CD4-positive, alpha-beta T cell treated with Interleukin-15 for 4 hours (primary cell): ENCODE results near the gene NAGPA.

Experiments used
- DNase-seq: peaks from one replicate; pipeline ENCODE4 v3.0.0-alpha.2; 2020; ENCODE audit warnings: low spot score

Gene NAGPA

DNA sequence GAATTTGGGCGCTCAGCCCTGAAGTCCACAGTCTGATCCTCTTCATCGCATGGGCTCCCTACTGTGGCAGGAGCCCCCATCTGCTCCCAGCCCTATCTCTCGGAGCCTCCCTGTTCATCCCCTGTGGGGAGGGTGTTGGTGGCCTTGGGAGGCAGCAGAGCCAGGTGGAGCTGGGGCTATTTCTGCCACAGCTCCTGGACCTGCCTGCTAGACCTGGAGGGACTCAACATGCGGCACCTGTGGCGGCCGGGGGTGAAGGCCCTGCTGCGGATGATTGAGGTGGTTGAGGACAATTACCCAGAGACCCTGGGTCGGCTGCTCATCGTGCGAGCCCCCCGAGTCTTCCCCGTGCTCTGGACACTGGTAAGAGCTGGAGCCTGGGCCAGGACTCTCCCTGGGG, 30.5 kb downstream of the NAGPA start:
- no peak for DNase-seq

DNA sequence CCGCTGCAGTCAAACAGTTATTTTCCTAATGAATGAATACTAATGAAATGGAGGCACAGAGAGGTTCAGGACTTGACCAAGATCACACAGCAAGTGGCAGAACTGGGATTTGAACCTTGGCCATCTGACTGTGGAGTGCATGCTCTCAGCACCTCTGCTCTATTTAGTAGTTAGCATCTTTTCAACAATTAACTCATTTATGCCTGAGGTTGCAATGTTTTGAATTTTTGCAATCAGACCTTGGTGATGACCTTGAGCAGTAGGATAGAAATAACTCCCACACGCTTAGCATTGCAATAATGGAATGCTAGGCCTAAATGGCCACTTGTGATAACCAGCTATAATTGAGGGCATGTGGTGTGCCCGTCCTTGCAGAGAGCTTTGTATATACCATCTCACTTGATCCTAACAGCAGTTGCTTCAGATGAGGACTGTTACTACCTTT, 31.0 kb downstream of the NAGPA start:
- DNase-seq = no peak

DNA sequence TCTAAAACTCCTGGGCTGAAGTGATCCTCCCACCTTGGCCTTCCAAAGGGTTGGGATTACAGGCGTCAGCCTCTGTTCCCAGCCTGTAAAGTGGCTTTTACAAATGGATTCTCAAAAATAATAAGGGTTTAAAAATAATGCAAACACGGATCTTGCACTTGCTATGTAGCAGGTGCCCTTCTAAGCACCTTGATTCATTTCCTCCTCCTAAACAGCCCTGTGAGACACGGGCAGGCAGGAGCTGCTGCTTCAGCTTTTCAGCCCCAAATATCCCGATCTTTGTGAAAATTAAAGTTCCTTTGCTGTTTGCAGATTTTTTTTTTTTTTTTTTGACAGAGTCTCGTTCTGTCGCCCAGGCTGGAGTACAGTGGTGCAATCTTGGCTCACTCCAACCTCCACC, 31.7 kb downstream of the NAGPA start:
- DNase-seq = no peak

DNA sequence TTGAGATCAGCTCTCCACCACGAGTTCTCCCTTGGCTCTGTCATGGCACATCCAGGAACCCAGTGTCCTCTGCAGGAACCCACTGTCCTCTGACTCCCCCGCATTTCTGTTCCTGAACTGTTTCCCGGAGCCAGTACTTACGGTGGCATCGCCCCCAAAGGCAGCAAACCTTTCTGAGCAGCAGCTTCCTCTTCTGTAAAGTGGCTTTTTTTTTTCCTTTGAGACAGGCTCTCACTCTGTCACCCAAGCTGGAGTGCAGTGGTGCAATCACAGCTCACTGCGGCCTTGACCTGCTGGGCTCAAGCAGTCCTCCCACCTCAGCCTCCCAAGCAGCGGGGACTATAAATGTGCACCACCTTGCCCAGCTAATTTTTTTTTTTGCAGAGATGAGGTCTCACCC, 32.2 kb downstream of the NAGPA start:
- no peak for DNase-seq

DNA sequence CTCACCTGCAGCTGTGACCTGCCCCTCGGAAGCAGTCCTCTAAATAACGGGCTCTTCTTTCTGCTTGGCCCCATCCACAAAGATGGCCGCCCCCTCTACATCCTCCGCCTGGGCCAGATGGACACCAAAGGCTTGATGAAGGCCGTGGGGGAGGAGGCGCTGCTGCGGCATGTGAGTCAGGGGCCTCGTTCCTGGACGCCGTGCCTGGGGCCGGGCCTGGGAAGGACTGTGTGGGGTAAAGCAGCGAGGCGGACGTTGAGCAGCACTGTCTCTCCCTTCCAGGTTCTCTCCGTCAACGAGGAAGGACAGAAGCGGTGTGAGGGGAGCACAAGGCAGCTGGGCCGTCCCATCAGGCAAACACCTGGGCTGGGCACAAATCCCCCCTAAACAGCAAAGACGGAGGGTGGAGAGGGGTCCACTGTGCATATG, 33.1 kb downstream of the NAGPA start:
- no peak for DNase-seq

DNA sequence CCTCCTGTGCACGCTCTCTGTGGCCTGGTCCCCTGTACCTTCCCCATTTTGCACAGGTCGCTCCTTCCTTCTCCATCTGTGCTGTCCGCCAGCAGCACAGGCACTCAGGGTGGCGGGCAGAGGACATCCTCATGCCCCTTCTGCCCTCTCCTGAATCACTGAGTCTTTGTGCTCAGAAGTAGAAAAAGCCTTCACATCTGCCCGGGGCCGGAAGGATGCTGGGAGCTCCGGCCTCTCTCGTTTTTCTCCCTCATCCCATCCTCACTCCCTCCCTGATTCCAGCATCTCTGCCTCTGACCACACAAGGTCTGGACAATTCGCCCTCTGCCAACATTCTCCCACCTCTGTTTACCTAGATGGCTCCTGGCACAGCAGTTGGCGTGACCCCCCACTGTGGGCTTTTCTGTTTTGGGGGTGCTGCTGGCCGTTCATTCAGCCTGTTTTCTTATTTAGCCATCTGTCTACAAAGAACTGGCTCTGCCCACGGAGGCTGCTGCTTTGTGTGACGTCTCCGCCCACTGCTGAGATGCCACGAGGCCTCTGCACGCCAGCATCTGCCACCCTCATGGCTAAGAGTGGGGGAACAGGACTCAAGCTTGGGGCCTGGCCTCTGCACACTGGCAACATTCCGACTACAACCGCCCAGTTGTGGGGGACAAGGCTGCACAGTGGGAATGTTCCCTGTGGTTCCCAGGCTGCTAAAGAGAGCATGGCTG, 38.9 kb downstream of the NAGPA start:
- DNase-seq = no peak

DNA sequence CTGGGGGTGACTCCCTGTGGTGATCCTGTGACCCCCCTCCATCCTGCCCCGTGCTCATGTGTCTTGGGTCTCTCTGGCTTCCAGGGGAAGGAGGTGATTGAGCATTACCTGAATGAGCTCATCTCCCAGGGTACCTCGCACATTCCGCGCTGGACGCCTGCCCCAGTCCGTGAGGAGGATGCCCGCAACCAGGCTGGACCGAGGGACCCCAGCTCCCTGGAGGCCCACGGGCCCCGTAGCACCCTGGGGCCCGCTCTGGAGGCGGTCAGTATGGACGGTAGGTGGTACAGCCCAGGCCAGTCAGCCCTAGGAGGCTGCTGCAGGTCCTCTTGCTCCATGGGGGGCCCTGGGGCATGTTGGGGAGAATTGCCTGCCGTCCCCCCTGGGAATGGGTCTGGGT, 42.0 kb downstream of the NAGPA start:
- no peak for DNase-seq

DNA sequence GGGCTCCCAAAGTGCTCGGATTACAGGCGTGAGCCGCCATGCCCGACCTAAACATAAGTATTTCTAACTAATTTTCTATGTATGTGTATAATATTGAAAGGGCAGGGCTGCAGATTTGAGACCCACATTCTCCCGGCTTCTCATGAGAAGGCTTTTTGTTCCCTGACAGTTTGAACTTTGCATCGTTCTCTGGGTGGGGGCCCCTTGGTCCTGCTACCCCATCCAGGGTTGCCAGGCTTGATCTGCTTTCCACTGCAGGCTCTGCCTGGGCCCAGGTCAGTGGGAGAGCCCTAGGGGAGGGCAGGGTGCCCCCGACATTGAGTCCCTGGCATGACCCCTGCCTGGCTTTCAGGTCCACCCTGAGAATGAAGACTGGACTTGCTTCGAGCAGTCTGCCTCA, 43.3 kb downstream of the NAGPA start:
- DNase-seq = no peak

DNA sequence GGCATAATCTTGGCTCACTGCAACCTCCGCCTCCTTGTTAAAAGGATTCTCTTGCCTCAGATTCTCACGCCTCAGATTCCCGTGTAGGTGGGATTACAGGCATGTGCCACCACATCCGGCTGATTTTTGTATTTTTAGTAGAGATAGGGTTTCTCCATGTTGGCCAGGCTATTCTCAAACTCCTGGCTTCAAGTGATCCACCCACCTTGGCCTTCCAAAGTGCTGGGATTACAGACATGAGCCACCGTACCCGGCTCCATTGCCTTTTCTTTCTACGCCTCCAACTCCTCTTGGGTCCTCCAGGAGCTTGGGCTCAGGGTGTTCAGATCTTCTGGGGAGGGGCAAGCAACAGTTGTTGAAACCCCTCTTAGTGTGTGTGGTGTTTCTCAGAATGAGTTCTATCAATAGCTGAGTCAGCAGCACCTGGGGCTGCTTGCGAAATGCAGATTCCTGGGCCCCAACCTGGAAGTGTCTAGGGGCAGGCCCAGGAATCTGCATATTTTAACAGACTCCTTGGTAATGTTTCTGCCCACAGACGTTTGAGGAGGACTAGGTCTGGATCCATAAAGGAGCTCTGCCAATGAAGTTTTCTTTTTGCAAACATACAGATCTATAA, 44.2 kb downstream of the NAGPA start:
- DNase-seq = no peak

DNA sequence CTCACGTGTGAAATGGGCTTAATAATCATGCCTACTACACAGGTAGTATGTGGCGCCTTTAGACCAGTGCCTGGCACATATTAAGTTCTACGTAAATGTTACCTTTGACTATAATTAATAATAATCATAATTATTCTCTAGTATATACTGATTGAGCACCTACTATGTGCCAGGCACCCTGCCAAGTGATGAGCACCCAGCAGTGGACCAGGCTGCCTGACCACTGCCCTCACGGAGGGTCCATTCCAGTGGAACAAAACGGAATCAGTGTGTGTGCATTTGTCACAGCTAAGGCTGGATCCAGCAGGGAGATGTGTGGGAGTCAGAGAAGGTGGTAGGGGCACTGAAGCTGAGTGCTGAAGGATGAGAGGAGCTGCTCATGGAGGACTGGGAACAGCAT, 45.1 kb downstream of the NAGPA start:
- DNase-seq = no peak

DNA sequence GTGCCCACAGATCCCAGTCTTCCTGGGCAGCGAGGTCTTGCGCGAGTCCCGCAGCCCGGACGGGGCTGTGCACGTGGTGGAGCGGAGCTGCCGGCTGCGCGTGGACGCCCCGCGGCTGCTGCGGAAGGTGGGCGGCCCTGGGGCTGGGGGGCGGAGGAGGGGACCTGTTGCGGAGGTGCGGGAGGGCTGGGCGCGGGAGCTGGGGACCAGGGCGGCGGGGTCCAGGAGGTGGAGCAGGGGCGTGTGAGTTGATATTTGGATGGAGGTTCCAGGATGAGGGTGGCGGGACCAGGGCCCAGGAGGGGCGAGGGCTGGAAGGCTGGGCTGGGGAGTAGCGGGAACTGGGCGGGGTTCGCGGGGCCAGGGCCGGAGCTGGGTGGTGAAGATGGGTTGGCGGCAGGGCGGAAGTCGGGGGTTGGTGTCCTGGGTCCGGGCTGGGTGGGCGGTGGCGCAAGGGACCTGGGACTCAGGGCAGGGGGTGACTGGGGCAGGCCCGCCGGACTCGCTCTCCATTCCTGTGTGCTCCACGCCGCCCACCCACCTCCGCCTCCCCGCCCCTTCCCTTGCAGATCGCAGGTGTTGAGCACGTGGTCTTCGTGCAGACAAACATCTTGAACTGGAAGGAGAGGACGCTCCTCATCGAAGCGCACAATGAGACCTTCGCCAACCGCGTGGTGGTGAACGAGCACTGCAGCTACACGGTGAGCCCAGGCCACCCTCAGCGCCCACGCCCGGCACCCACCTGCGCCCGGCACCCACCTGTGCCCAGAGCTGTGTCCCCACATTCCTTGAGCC, 46.0 kb downstream of the NAGPA start:
- DNase-seq = no peak

DNA sequence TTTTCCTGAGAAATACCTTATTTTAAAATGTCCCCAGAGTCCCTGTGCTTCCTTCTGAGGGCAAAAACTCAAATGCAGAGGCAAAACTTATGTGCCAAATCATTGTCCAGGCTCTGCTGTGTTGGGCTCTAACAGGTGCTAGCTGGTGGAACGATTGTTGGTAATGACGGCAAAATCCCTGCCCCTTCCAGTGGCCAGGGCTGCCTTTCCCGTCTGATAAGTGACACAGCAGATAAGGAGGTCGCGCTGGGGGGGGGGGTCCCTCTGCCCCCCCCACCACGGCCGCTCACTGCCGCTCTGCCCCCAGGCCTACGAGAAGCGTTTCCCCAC, 46.5 kb downstream of the NAGPA start:
- no peak for DNase-seq

DNA sequence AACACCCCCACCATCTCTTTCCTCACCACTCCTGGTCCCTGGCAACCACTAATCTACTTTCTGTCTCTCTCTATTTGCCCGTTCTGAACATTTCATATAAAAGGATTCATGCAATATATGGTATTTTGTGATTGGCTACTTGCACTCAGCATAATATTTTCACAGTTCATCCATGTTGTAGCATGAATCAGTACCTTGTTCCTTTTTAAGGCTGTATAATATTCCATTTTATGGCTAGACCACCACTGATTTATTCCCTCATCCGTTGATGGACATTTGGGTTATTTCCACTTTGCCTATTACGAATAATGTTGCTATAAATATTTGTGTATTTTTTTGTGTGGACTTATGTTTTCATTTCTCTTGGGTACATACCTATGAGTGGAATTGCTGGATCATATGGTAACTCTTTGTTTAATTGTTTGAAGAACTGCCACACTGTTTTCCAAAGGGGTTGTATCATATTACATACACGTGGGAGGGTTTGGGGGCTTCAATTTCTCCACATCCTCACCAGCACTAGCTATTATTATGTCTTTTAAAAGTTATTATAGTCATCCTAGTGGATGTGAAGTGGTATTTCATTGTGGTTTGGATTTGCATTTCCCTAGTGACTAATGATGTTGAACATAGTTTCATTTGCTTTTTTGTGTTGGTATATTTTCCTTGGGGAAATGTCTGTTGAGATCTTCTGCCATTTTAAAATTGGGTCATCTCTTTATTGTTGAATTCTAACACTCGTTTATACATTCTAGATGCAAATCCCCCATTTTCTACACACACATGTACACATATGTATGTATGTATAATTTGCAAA, 49.4 kb downstream of the NAGPA start:
- no peak for DNase-seq

DNA sequence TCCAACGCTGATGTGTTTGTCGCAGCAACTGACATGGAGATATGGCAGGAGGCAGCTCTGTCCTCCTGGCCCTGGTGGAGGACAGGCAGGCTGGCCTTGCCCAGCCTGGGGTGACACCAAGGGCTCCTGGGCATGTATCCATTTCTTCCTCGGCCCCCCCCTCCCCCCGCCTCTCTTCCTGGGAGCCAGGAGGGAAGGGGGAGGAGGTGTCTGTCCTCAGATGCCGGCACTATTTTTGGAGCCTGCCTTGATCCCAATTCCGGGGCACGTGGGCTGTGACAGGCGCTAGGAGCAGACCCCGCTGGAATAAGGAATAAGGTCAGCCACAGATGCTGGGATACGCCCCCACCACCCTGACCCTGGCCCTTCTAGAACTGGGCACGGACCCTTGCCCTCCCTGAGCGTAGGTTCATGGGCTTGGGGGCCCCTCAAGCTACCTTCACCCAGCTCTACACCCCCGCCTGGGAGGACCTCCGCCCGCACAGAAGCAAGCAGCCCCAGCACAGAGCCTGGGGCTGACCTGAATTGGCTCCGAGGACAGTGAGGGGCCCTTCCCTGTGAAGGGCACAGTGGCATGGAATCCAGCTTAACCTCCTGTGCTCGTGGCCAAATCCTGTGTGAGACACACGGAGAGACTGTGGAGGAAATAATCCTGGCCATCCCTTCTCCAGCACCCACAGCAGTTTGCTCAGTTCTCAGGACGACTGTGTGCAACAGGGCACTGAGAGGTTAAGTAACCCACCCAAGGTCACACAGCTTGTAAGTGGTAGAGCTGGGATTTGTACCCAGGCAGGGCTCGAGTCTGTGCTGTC, 51.5 kb downstream of the NAGPA start:
- DNase-seq = no peak

DNA sequence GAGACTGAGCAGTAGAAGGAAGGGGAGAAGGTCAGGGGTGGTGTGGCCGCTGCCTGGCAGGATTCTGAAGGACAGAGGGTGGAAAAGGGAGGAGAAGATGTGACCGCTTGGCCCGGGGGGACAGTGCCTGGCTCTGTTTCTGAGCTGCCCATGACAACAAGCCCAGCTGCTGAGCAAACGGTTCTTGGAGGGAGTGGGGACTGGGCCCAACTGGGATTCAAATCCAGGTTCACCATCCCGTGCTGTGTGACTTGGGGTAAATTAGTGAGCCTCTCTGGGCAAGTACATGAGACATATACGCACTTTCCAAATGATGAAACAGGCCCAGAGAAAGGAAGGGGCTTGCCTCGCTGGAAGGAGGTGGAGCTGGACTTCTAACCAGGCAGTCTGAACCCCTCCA, 52.3 kb downstream of the NAGPA start:
- DNase-seq = no peak

DNA sequence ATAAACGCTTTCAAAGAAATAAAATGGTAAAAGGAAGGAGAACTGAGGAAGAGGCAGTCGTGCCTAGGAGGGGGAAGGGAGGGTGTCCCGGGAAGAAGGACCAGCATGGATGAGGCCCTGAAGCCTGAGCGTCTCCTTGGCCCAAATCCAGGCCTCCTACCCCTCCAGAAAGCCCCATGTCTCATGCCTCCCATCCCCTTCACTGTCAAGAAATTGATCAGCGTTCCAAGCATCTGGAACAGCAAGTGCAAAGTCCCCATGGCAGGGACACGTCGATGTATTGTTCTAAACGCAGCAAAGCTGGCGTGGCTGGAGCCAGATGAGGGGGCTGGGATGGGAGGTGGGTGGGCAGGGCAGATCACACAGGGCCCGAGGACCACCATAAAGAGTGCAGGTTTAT, 53.0 kb downstream of the NAGPA start:
- DNase-seq = no peak

DNA sequence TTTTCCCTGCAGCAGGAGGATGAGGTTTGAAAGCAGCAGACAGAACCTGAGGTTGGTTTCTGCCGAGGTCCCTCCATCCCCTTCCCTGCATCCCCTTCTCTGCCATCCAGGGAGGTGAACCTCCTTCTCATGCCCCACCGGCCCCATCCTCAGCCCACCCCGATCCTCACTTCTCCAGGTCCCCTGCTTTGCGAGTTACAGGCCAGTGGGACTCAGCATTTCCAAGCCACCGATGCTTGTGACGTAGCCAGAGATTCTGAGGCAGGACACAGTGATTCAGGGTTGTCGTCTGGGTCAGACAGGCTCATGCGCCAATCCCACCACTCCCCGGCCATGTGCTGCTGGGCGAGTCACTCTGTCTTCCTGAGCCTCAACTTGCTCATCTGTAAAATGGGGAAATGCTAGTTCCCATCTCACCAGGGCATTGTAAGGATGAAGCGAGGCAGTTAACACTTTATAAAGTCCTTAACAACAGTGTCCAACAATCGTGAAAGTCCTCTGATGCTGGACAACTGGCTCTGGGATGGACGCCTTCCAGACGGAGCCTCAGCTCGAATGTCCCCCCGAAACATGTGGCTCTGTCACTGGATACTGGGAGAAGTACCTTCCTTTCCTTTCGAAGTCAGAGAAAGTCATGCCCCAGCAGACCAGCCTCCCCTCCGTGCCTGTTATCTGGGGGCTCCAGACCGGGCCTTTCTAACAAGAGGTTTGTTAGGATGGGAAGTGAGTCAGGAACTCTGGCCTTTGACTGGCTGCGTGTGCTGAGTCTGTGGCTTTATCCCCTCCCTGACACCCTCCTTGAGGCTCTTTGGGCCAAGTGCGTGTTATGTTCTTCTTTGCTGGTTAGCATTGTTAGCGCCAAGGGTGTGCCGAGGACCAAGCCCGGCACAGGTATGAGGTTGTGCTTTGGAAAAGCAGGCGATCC, 53.7 kb downstream of the NAGPA start:
- no peak for DNase-seq

DNA sequence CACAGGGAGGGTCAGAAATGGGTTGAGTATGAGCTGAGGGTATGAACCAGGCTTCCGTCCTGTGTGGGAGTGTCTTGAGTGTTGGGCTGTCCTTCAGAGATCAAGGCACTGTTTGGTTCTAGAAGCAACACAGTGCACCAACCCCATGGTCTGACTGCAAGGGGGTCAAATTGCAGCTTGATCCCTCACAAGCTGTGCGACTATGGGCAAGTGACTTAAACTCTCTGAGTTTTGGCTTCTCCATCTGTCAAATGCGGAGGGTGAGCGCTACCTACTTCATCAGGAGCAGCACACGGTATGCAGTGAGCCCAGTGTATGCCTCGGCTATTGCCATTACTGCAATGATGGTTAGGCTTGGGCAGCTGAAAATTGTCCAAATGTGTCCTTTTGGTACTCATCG, 54.6 kb downstream of the NAGPA start:
- no peak for DNase-seq

DNA sequence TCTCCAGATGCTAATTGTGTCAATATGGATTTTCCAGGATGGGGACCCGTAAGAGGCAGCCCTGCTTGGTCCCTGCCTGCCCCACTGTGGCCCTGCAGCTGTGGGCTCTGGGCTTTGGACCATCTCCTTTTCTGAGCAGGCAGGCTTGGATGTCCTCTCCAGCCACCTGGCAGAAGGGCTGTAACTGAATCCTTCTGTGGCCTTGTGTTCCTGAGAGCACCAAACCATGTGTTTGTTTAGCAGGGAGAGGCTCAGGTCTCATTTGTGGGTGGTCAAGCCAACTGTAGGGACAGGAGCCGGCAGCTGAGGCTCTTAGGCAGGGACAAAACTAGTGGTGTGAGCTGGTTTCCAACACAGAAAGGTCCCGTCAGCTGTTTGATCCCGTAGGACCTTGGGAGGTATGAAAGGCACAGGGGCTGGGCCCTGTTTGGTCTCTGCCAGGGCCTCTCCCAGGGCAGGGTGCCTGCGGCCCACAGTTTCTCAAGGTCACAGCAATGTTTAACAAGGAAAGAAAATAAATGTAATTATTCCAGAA, 57.1 kb downstream of the NAGPA start:
- DNase-seq = no peak

DNA sequence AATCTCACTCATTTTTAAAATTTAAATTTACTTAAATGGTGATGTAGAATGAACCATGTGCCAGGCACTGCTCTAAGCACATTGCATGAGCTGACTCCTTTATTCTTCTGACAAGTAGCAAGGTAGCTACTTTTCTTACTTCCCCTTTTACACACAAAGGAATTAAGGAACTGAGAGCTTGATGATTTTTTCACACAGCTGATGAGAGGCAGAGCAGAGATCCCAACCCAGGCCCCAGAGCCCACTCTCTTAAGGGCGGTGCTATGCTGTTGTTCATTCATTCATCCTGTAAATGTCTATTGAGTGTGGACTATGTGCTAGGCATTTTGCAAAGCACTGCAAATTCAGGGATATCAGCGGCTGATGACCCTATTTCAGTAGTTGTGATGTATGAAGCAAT, 57.7 kb downstream of the NAGPA start:
- no peak for DNase-seq
